Measurements from ENCODE around the gene DNAJC18. TPM values are rescaled to one million over a fixed set of nuclear protein-coding genes. Genes with fewer than 3 reads are reported as not detected.

The DNAJC18 gene
- polyA plus RNA-seq, 3 donors, result 23.8 to 24.9 (median 24.2) TPM

DNA sequence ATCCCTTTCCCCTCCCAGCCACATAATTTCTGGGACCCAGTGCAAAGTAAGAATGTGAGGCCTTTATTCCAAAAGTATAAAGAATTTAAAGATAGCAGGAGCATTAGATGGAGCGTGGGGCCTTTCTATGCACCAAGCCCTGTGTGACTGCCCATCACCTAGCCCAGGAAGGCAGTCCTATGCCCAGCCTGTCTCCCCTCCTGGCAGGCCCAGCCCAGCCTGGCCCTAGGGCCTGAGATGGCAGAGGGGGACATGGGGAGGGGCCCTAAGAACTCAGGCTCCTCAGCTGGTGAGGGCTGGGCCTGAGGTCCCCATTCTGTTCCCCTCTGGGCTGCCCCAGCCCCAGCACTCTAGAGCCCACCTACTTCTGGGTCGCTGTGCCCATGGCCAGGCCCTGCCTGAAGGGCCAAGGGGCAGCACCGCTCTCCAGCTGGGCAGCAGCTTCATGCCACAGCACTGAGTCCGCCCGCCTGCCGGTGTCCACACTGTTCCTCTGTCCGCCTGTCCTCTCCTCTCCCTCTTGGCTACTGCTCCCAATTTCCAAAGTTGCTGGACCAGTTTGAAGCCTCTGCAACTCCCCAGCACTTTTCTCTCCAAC is 55.2 kb downstream of the DNAJC18 start:
- no peak for DNase-seq (ENCODE audit: extremely low read depth in 1 of 11, low read depth in 9 of 11, low spot score in 4 of 11)

DNA sequence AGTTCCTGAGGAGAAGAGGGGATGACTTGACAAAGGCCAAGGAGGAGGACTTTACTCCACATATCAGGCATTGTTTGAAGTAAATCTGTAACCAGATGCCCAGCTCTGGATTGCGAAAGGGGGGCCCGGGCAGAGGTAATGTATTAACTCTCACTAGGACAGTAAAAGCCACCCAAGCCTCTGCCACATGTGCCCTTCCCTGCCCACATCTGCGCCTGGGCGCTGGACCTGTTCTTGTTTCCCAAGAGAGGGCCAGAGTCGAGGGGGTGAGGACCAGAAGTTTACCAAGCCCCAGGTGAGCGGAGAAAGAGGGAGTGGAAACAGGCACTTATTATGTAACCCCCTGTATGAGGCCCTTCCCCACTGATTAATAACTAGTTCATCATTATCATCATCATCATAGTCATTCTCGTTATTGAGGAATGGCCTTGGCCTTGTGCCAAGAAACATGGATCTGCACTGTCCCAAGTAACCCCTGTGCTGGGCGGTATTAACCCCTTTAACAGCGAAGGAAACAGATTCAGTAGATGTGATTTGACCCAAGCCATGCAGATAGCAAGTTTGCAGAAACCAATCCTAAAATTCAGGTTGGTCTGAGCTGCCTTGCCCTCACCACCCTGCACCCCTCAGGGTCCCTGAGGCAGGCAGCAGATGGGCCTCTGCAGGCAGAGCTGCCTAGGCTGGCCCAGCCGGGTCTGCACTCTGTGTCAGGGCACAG is 55.9 kb downstream of the DNAJC18 start, which contains the start of gene SLC23A1:
Gene SLC23A1, minus strand, starts transcription at position 23 of the 718 bp plus-strand sequence. CDS start 44 bp downstream, outside the sequence.
- DNase-seq (ENCODE audit: extremely low read depth in 1 of 11, low read depth in 9 of 11, low spot score in 4 of 11), result no peak

DNA sequence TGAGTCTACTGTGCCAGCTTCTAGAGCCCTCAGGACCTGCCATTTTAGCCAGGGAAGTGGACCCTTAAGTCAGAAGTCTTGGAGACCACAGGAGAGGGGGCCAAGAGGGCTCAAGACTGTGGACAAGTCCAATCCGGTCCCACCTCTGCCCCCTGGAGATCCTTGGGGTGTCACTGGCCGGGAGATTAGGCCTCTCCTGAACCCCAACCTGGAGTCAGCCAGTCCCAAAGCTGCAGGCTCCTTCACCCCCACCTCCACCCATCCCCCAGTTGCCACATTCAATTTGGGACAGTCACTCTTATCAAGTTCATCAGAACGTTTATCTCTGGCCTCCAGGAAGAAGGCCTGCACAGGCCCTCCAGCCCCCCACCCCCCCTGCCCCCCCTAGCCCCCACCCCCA is 56.5 kb downstream of the DNAJC18 start:
- no peak for DNase-seq (ENCODE audit: extremely low read depth in 1 of 11, low read depth in 9 of 11, low spot score in 4 of 11)

DNA sequence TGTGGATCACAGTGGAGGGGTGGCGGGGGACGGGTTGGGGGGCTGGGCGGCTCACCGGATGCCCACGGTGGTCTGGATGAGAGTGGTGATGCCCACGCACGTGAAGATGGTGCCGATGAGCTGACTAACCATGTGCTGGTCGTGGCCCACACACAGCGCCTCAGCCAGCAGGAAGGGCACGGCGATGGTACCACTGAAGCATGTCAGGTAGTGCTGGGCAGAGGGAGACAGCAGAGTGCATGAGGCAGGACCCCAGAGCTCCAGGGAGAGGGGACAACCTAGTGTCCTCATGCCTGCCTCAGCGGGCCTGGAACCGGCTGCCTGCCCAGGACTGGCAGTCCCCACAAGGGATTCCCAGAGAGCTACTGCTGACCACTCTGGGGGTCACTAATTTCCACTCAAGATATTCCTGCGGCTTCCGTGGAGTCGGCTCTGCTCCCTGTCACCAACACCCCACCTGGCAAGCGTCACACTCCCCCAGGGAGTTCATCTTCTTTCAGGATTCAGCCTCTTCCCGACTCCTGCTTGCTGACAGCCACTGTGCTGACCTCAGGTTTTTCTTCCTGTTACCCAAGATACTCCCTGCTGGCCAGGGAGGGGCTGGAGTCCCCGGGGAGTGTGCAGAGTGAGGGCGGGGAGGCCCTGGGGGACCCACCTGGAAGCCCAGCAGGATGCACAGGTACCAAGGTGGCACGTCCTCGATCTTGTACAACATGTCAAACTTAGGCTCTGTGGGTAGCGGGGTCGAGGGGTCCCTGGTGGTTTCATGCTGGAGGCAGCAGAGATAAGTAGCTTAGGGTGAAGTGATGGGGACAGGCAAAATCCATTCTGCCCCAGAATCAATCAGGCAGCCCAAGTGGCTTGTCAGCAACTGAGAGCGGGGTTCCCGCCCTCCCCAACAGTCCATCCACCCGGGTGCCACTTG is 57.2 kb downstream of the DNAJC18 start:
- no peak for DNase-seq (ENCODE audit: extremely low read depth in 1 of 11, low read depth in 9 of 11, low spot score in 4 of 11)

- no peak for DNase-seq (ENCODE audit: extremely low read depth in 1 of 11, low read depth in 9 of 11, low spot score in 4 of 11)
These were observed 59.5 kb downstream of the DNAJC18 start for GRCh38 chr5:139379626-139380449.

DNA sequence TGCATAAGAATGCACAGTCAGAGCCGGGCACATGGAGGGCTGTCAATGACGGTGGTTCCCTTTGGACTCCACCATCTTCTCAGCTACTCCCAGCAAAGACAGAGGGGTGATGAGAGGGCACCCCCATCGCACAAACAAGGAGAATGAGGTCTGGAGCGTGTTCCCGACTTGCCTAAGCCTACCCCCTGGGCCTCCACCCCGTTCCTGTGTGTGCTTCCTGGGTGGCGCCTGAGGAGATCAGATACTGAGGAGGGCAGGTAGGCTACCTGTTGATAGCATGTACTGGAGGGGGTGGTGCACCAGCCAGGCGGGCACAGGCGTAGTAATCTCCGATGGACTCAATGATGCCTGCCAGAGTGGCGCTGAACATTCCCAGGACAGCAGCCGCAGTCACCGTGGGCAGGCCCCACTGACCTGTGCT is 60.4 kb downstream of the DNAJC18 start:
- DNase-seq (ENCODE audit: extremely low read depth in 1 of 11, low read depth in 9 of 11, low spot score in 4 of 11), result no peak

DNA sequence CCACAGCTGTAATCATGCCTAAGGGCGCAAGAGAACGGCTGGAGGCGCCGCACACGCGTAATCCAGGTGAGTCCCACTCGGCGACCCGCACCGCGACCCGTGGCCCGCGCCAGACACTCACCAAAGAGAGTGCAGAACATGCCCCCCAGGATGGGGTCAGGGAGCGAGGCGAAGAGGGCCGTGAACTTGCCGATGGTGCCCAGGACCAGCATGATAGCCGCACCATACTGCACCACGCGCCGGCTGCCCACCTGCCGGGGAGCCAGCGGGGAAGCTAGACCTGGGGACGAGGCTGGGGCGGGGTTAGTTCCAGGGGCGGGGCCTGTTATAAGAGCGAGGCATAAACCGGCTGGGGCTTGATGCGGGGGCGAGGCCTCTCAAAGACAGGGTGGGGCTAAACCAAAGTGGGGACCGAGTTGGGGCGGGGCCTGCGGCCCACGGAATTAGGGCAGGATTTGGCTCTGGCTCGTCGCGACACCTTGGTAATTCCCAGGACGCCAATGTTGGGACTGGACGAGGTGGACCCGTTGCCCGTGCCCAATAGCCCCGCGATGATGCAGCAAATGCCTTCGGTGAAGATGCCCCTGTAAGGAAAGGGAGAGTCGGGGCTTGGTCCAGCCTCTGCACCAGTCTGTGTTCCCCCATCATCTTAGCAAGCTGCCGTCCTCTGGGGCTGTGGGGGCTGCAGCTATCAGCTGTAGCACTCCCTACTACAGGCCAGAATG is 61.1 kb downstream of the DNAJC18 start:
- no peak for DNase-seq (ENCODE audit: extremely low read depth in 1 of 11, low read depth in 9 of 11, low spot score in 4 of 11)

GRCh38 chr5:139377226-139377625 is 62.1 kb downstream of the DNAJC18 start:
- DNase-seq (ENCODE audit: extremely low read depth in 1 of 11, low read depth in 9 of 11, low spot score in 4 of 11), result no peak

DNA sequence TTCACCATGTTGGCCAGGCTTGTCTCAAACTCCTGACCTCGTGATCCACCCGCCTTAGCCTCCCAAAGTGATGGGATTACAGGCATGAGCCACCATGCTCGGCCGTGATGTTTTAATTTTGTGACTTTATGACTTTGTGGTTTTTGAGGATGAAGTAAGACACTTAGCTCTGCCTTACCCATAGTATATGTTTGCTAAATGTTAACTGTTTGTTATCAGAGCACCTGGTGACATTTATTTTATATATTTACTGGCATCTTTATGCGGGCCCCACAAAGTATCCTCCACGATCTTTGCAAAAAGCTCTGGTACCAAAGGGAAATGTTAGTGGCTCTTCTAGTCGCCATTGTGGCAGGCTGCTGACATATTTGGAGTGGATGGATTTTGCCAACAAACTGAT is 63.0 kb downstream of the DNAJC18 start:
- DNase-seq (ENCODE audit: extremely low read depth in 1 of 11, low read depth in 9 of 11, low spot score in 4 of 11), result no peak

DNA sequence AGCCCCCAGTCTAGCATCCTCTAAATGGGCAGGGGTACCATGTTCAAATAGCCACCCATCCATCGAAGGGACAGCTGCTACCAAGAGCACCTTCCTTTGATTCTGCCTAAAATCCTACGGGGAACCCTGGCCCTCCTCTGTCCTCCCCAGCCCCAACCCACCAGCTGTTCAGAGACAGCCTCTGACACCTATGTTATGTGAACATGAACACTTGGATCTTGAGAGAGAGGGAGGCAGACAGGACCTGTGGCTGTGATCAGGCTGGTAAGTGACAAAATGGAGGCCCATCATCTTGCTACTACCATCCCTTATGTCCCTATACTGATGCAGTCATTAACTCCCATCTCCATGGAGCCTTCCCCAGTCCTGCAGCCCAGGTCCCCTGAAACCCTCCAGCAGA is 64.4 kb downstream of the DNAJC18 start:
- no peak for DNase-seq (ENCODE audit: extremely low read depth in 1 of 11, low read depth in 9 of 11, low spot score in 4 of 11)

GRCh38 chr5:139371482-139372435 is 67.6 kb downstream of the DNAJC18 start:
- no peak for DNase-seq (ENCODE audit: extremely low read depth in 1 of 11, low read depth in 9 of 11, low spot score in 4 of 11)

- DNase-seq (ENCODE audit: extremely low read depth in 1 of 11, low read depth in 9 of 11, low spot score in 4 of 11), result no peak
These were observed 70.1 kb downstream of the DNAJC18 start for GRCh38 chr5:139369181-139369580.

DNA sequence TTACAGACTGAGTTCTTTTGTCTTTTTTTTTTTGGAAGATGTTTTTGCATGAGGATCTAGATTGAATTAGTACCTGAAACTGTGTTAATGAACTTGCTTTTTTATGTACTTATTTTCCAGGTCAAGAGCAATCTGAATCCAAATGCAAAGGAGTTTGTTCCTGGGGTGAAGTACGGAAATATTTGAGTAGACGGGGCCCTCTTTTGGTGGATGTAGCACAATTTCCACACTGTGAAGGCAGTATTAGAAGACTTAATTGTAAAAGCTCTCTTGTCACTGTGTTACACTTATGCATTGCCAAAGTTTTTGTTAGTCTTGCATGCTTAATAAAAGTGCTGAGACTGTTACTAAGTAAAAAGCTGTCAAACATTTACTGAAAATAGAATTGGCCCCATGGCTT is 70.7 kb downstream of the DNAJC18 start:
- DNase-seq (ENCODE audit: extremely low read depth in 1 of 11, low read depth in 9 of 11, low spot score in 4 of 11), result no peak

GRCh38 chr5:139364466-139364865 is 74.9 kb downstream of the DNAJC18 start:
- DNase-seq (ENCODE audit: extremely low read depth in 1 of 11, low read depth in 9 of 11, low spot score in 4 of 11), result no peak

GRCh38 chr5:139363937-139364336 is 75.4 kb downstream of the DNAJC18 start:
- no peak for DNase-seq (ENCODE audit: extremely low read depth in 1 of 11, low read depth in 9 of 11, low spot score in 4 of 11)

DNA sequence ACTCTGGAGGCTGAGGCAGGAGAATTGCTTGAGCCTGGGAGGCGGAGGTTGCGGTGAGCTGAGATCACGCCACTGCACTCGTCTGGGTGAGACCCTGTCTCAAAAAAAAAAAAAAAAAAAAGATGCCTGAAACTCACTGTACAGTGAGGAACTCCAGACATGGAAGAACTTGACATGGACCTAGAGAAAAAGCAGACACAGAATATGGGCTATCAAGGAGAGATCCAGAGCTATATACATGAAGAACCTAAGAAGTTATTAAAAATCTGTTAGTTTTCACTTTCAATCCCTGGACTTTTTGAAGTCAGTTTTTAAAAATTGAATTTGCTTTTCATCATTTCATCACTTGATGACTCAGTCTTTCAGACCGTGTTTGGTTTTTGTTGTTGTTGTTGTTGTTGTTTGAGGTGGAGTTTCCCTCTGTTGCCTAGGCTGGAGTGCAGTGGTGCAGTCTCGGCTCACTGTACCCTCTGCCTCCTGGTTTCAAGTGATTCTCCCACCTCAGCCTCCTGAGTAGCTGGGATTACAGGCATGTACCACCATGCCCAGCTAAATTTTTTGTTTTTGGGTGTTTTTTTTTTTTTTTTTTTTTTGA is 77.4 kb downstream of the DNAJC18 start:
- no peak for DNase-seq (ENCODE audit: extremely low read depth in 1 of 11, low read depth in 9 of 11, low spot score in 4 of 11)

DNA sequence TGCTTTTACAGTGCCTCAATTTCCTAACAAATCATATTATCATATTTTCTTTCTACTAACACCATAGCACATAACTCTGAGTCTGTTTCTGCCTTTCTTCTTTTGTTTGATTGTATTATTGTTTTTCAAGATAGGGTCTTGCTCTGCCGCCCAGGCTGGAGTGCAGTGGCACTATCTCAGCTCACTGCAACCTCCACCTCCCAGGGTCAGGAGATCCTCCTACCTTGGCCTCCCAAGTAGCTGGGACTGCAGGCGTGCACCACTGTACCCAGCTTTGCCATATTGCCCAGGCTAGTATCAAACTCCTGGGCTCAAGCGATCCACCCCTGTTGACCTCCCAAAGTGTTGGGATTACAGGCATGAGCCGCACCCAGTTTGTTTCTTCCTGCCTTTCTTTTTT is 78.9 kb downstream of the DNAJC18 start:
- no peak for DNase-seq (ENCODE audit: extremely low read depth in 1 of 11, low read depth in 9 of 11, low spot score in 4 of 11)

Data from renal cortex interstitium (tissue), 11 donors.